Measurements from ENCODE around the gene ZNF513. TPM values are rescaled to one million over a fixed set of nuclear protein-coding genes. Genes with fewer than 3 reads are reported as not detected.
A peak's percentile ranks its signal among the peaks of the same experiment; 100 is the strongest.

Gene ZNF513
- total RNA-seq, 2 experiments from 2014 or later, result 12.7 to 15.4 TPM

GRCh38 chr2:27408601-27409320 is 28.2 kb upstream of the ZNF513 start:
- DNase-seq, result no peak
- Mint-ChIP-seq H3K27ac (peak overlapping the region; percentile 82), H3K36me3 (peaks cover 18% of the 10 kb centered on the region), H3K27me3 (peaks cover 4% of the 10 kb centered on the region), H3K4me1 (peaks cover 40% of the 10 kb centered on the region), H3K4me3 (peak overlapping the region; percentile 79), H3K9me3 (ENCODE audit: low read depth) (peaks cover 2% of the 10 kb centered on the region)
- CTCF ChIA-PET, result interaction anchor here (1.0 to 4.2 kb wide), 8 partner anchors 20 to 274 kb away, joined by 4 to 32 read pairs (median 6); partner anchors contain the start of genes GTF3C2, NRBP1 and SNX17
- peak; percentile 30 for ATAC-seq

DNA sequence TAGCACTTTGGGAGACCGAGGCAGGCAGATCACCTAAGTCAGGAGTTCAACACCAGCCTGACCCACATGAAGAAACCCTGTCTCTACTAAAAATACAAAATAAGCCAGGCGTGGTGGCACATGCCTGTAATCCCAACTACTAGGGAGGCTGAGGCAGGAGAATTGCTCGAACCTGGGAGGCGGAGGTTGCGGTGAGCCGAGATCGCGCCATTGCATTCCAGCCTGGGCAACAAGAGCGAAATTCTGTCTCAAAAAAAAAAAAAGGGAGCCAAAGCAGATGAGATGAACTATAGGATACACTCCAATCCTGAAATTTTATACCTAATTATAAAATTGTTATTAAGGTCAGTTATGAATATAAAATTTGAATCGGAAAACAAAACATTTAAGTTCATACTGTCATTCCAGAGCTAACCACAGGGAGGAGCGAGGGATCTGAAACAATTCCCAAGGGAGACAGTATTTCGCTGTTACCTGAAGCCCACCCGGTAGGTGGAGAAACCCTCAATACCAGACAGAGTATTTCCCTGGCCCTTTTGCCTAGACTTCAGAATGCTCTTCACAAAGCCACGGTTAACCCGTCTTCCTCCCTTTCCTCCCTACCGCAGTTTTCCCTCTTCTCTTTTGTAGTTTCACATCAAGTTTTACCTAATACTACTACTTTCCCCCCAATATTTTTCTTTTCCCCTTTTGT is 27.4 kb upstream of the ZNF513 start:
- CTCF ChIA-PET, result interaction anchor here (1.0 to 4.2 kb wide), 3 partner anchors 20 to 275 kb away, joined by 6 to 32 read pairs (median 22); partner anchors contain the start of gene NRBP1
- Mint-ChIP-seq H3K4me1 (peaks cover 42% of the 10 kb centered on the region), H3K9me3 (ENCODE audit: low read depth) (peaks cover 2% of the 10 kb centered on the region), H3K27me3 (peaks cover 4% of the 10 kb centered on the region), H3K4me3 (peak overlapping the region; percentile 79), H3K36me3 (peaks cover 22% of the 10 kb centered on the region), H3K27ac (peak overlapping the region; percentile 82)
- no peak for DNase-seq
- no peak for ATAC-seq

DNA sequence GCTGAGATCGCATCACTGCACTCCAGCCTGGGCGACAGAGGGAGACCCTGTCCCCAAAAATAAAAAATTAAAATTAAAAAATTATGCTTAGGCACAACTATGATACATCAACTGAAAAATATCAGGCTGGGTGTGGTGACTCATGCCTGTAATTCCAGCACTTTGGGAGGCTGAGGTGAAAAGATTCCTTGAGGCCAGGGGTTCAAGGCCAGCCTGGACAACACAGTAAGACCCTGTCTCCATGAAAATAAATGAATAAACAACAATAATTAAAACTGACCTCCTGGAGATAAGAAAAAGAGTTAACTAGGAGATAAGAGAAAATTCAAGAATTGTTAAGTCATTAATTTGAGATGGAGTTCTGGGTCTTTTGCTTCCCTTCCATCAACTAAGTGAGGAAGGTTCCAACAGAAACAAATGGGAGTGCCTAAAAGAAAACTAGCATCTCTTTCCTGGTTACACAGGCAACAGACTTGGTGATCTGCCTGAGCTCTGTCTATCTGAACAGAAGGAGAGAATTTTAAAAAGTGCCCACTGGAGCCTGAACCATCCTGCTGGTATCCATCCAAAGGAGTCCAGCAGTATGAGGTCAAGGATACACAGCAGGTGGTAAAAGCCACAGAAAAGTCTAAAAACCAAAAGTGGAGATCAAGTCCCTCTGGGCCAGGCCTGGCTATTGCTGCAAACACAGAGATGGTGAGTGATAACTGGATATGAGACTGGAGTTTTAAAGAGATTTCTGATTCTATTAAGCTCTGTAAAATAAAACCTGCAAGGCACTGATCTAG is 20.0 kb upstream of the ZNF513 start:
- DNase-seq, result no peak
- no peak for ATAC-seq
- Mint-ChIP-seq H3K27me3 (no peaks in the 10 kb centered on the region), H3K27ac (peak overlapping the region; percentile 12), H3K4me3 (no peak overlapping the region), H3K9me3 (ENCODE audit: low read depth) (no peaks in the 10 kb centered on the region), H3K36me3 (peaks cover 32% of the 10 kb centered on the region), H3K4me1 (peaks cover 36% of the 10 kb centered on the region)
- CTCF ChIA-PET, result interaction anchor here (0.7 to 1.9 kb wide), 2 partner anchors 282 to 283 kb away, joined by 3 to 4 read pairs; no protein-coding TSS in a partner anchor

DNA sequence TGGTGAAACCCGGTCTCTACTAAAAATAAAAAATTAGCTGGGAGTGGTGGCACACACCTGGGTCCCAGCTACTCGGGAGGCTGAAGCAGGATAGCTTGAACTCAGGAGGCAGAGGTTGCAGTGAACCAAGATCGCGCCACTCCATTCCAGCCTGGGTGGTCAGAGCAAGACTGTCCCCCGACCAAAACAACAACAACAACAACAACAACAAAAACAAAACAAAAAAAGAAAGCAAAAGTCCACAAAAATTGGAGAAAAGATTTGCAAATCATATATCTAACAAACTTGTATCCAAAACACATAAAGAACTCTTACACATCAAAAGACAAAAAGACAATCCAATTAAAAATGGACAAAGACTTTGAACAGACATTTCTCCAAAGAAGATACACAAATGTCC is 18.4 kb upstream of the ZNF513 start:
- no peaks in the 10 kb centered on the region for H3K9me3 Mint-ChIP-seq (ENCODE audit: low read depth)
- H3K4me1 Mint-ChIP-seq, result peaks cover 40% of the 10 kb centered on the region
- CTCF ChIA-PET, result no interaction called here
- no peaks in the 10 kb centered on the region for H3K27me3 Mint-ChIP-seq
- DNase-seq, result no peak
- peaks cover 33% of the 10 kb centered on the region for H3K36me3 Mint-ChIP-seq
- no peak for ATAC-seq
- peak overlapping the region; percentile 61 for H3K27ac Mint-ChIP-seq
- no peak overlapping the region for H3K4me3 Mint-ChIP-seq

DNA sequence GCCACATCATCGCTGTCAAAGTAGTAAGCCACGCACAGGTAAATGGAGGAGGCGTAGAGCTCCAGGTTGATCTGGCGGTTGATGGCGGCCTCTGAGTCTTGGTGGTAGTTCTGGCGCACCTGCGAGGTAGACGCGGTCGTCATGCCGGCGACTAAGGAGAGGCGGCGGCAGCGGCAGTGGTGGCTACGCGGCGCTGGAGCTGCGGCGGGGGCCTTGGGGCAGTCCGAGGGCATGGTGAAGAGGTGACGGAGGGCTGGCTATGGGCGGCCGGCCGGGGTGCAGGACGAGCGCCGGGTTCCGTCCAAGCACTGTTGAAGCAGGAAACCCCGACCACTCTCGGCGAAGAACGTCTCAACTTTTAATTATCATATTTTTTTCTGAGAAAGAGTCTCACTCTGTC is 12.7 kb upstream of the ZNF513 start:
- no peaks in the 10 kb centered on the region for H3K9me3 Mint-ChIP-seq (ENCODE audit: low read depth)
- CTCF ChIA-PET, result no interaction called here
- H3K4me3 Mint-ChIP-seq, result no peak overlapping the region
- peaks cover 43% of the 10 kb centered on the region for H3K36me3 Mint-ChIP-seq
- H3K4me1 Mint-ChIP-seq, result peaks cover 35% of the 10 kb centered on the region
- ATAC-seq, result no peak
- H3K27ac Mint-ChIP-seq, result peak overlapping the region; percentile 23
- no peaks in the 10 kb centered on the region for H3K27me3 Mint-ChIP-seq
- no peak for DNase-seq

DNA sequence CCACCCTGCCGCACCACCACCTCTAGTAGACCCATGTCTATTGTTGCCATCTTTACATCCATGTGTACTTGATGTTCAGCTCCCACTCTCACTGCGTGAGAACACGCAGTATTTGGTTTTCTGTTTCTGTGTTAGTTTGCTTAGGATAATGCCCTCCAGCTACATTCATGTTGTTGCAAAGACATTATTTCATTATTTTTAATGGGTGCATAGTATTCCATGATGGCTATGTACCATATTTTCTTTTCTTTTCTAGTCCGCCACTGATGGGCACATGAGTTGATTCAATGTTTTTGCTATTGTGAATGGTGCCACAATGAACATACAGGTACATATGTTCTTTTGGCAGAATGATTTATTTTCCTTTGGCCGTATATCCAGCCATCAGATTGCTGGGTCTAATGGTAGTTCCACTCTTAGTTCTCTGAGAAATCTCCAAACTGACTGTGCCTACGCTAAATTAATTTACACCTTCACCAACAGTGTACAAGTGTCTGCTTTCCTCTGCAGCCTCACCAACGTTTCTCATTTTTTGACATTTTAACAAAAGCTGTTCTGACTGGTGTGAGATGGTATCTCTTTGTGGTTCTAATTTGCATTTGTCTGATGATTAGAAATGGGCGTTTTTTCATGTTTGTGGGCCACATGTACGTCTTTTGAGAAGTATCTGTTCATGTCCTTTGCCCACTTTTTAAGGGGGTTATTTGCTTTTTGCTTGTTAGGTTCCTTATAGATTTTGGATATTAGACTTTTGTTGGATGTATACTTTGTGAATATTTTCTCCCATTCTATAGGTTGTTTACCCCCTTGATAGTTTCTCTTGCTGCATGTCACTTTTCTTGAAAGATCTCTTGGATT is 10.5 kb upstream of the ZNF513 start:
- H3K4me1 Mint-ChIP-seq, result peaks cover 27% of the 10 kb centered on the region
- H3K36me3 Mint-ChIP-seq, result peaks cover 42% of the 10 kb centered on the region
- H3K4me3 Mint-ChIP-seq, result no peak overlapping the region
- H3K9me3 Mint-ChIP-seq (ENCODE audit: low read depth), result no peaks in the 10 kb centered on the region
- no peak for ATAC-seq
- DNase-seq, result no peak
- no peaks in the 10 kb centered on the region for H3K27me3 Mint-ChIP-seq
- CTCF ChIA-PET, result no interaction called here
- peak overlapping the region; percentile 58 for H3K27ac Mint-ChIP-seq

DNA sequence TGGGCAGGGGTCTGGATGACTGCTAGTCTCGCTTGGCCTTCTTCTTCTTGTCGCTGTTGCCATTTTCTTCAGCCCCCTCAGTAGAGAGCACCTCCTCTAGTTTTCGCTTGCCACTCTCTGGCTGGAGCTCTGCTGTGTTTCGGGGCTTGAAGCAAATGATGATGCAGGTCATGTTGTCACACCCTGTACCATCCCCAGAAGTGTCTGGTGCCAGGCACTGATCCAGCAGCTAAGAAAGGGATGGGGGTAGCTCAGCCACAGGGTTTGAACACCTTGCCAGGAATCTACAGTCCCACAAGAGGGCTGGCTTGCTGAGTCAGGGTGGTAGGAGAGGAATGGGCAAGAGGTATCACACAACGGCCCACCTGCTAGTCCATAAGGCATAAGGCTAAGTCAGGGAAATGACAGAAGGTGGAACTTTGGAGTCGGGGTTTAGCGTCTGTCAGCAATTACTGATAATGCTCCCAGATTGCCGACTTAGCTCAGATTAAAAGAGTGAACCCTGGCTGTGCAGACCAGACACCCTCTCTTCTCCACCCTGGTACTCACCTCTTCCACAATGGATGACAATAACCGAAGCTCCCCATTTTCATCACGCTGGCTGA is 1.1 kb upstream of the ZNF513 start:
- peak overlapping the region; percentile 6 for H3K4me3 Mint-ChIP-seq
- H3K27ac Mint-ChIP-seq, result peak overlapping the region; percentile 84
- no peaks in the 10 kb centered on the region for H3K27me3 Mint-ChIP-seq
- no peak for ATAC-seq
- H3K36me3 Mint-ChIP-seq, result peaks cover 44% of the 10 kb centered on the region
- H3K9me3 Mint-ChIP-seq (ENCODE audit: low read depth), result no peaks in the 10 kb centered on the region
- H3K4me1 Mint-ChIP-seq, result peaks cover 21% of the 10 kb centered on the region
- CTCF ChIA-PET, result interaction anchor here (3.4 kb wide), 1 partner anchor 10 kb away, joined by 20 read pairs; the partner anchor contains the start of gene SNX17
- no peak for DNase-seq

DNA sequence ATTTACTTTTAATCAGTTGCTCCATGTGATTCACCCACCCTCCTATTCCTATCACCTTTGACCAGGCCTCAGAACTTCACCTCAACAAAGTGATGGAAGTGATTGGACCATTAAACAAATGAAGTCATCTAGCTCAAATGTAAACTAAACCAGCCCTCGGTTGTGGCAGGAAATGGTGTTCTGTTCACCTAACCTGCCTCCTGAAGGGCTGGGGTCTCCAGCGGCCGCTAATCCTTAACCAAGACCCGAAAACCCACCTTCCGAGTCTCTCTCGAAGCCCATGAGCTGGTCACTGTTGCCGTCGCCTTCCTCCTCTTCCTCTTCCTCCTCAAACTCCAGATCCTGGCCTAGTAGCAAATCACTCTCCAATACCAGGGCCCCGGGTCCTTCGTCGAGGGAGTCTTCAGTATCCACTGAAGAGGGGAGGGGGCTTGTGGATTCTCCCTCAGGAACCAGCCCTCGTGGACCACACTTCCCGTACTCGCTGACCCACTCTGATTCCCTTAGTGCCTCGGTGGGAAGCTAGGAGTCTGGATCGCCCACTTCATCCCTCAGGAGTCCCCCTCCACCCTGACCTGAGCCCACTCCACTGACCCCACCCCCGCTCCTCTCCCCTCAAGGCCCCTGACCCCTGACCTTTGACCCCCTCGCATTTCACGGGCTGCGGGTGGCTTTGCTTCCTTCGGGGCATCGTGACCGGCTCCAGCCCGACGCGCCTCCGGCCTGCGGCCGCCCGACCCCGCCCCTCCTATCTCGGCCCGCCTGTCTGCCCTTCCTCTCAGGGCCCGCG is 503 bp downstream of the ZNF513 start:
- peak overlapping the region; percentile 84 for H3K4me3 Mint-ChIP-seq
- peaks cover 41% of the 10 kb centered on the region for H3K36me3 Mint-ChIP-seq
- no peaks in the 10 kb centered on the region for H3K27me3 Mint-ChIP-seq
- CTCF ChIA-PET, result interaction anchor here (0.9 to 3.4 kb wide), 6 partner anchors 9 to 303 kb away, joined by 3 to 20 read pairs (median 3); partner anchors contain the start of gene SNX17
- H3K4me1 Mint-ChIP-seq, result peaks cover 21% of the 10 kb centered on the region
- no peaks in the 10 kb centered on the region for H3K9me3 Mint-ChIP-seq (ENCODE audit: low read depth)
- peak; percentile 66 for ATAC-seq
- peak; percentile 81 for DNase-seq
- peak overlapping the region; percentile 96 for H3K27ac Mint-ChIP-seq

GRCh38 chr2:27379383-27379835 is 1.1 kb downstream of the ZNF513 start:
- Mint-ChIP-seq H3K27me3 (no peaks in the 10 kb centered on the region), H3K4me3 (peak overlapping the region; percentile 84), H3K9me3 (ENCODE audit: low read depth) (no peaks in the 10 kb centered on the region), H3K36me3 (peaks cover 43% of the 10 kb centered on the region), H3K4me1 (peaks cover 24% of the 10 kb centered on the region), H3K27ac (peak overlapping the region; percentile 96)
- DNase-seq, result no peak
- no peak for ATAC-seq
- CTCF ChIA-PET, result interaction anchor here (0.9 to 3.4 kb wide), 6 partner anchors 8 to 304 kb away, joined by 3 to 20 read pairs (median 3); partner anchors contain the start of gene SNX17

DNA sequence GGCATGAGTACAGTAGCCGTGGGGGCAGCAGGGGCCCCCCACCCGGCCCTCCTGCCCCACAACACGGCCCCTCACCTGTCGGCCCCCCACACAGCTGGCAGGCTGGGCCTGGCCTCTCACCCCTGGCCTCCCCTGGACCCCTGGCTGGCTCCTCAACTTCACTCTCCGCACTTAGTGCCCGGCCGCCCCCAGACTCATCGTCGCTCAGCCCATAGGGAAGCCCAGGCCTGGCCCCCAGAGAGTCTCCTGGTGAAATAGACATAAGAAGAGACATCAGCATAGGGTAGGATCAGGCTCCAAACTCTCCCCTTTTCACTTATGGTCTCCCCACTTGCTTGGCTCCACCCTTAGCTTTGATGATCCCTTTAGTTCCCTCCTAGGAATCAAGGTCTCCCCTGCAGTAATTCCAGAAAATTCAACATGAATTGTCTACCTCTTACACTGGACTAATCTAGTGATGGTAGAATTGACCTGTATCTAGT is 1.7 kb downstream of the ZNF513 start:
- DNase-seq, result no peak
- CTCF ChIA-PET, result interaction anchor here (0.9 to 3.4 kb wide), 3 partner anchors 8 to 99 kb away, joined by 3 to 20 read pairs (median 3); partner anchors contain the start of gene SNX17
- Mint-ChIP-seq H3K4me1 (peaks cover 24% of the 10 kb centered on the region), H3K27ac (peak overlapping the region; percentile 96), H3K4me3 (peak overlapping the region; percentile 84), H3K27me3 (no peaks in the 10 kb centered on the region), H3K9me3 (ENCODE audit: low read depth) (no peaks in the 10 kb centered on the region), H3K36me3 (peaks cover 42% of the 10 kb centered on the region)
- ATAC-seq, result no peak

- Mint-ChIP-seq H3K9me3 (ENCODE audit: low read depth) (no peaks in the 10 kb centered on the region), H3K4me1 (peaks cover 28% of the 10 kb centered on the region), H3K27me3 (no peaks in the 10 kb centered on the region), H3K36me3 (peaks cover 43% of the 10 kb centered on the region), H3K27ac (no peak overlapping the region), H3K4me3 (no peak overlapping the region)
- DNase-seq (no peak), ATAC-seq (no peak)
- CTCF ChIA-PET, result interaction anchor here (0.6 kb wide), 1 partner anchor 1411 kb away, joined by 3 read pairs; no protein-coding TSS in a partner anchor
These were observed 2.3 kb downstream of the ZNF513 start for GRCh38 chr2:27378096-27378808.
